ENCODE results near the gene NKX2-4.

- TF ChIP-seq TEAD4 (IDR thresholded peaks at IDR 0.05; ENCODE audit: borderline replicate concordance, insufficient read depth) (no peak), GATA2 (CRISPR knock-in tag; IDR thresholded peaks at IDR 0.05) (no peak), CTCF (IDR thresholded peaks at IDR 0.05) (no peak)
These were observed 39.5 kb downstream of the NKX2-4 start for GRCh38 chr20:21357844-21358243.
